BE2C (cell line): Measurements from ENCODE around the gene NCBP2.
"Not testable (repeated sequence)": the region's sequence is repeated elsewhere in the genome, so short reads cannot be mapped to it uniquely, and the experiment has no call there.

Source experiments
- DNase-seq: peaks from one replicate; pipeline ENCODE4 v3.0.0-alpha.2; 2020
- H3K27me3 ChIP-seq: fragments of 250-450 bp; sonication (Bioruptor Pico); 2 replicates; pipeline ENCODE4 v1.5.1; 2020; ENCODE audit warnings: mild to moderate bottlenecking
- H3K36me3 ChIP-seq: fragments of 250-450 bp; sonication (Bioruptor Pico); 2 replicates; pipeline ENCODE4 v1.5.1; 2020; ENCODE audit warnings: mild to moderate bottlenecking
- H3K4me1 ChIP-seq: fragments of 250-450 bp; sonication (Bioruptor Pico); 2 replicates; pipeline ENCODE4 v1.5.1; 2020
- H3K4me3 ChIP-seq: 2 replicates; pipeline ENCODE4 v1.5.1; 2011; ENCODE audit warnings: low read depth, low read length
- H3K9me3 ChIP-seq: fragments of 250-450 bp; sonication (Bioruptor Pico); 2 replicates; pipeline ENCODE4 v1.5.1; 2020
- TF ChIP-seq, protein P1 (sequence below): IDR thresholded peaks from 2 replicates; pipeline ENCODE4 v1.5.1; 2012; ENCODE audit warnings: mild to moderate bottlenecking, low read depth, low read length

The NCBP2 gene

DNA sequence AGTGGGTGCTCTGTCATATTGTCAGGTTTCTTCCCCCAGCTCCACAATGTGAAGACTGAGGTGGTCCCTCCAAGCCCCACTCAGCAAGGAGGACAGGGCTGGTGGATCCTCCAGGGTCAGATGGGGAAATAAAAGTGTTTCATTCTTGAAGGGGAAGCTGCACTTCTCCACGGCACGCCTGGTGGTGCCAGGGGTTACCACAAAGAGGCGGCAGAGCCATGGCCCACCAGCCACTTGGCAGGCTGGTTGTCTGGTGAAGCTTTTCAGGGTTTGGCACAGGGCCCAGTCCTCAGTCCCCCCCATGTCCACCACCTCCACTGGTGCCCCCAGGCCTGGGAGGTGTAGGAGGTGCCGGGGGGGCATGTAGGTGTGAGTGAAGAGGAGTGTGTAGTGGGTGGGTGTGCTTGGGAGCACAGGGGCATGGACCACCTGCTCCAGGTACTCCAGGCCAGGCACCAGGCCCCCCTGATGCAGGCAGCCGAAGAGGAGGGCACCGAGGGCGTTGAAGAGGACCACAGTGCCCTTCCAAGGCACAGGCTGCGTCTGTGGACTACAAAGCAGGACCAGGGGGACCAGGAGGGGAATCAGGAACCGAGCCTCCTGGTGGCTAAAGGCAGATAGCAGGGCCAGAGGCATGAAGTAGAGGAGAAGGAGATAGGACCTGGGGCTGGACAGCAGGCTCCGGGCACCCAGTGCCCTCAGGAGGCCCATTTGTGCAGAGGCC, 5.0 kb upstream of the NCBP2 start:
- TF ChIP-seq, protein P1, sequence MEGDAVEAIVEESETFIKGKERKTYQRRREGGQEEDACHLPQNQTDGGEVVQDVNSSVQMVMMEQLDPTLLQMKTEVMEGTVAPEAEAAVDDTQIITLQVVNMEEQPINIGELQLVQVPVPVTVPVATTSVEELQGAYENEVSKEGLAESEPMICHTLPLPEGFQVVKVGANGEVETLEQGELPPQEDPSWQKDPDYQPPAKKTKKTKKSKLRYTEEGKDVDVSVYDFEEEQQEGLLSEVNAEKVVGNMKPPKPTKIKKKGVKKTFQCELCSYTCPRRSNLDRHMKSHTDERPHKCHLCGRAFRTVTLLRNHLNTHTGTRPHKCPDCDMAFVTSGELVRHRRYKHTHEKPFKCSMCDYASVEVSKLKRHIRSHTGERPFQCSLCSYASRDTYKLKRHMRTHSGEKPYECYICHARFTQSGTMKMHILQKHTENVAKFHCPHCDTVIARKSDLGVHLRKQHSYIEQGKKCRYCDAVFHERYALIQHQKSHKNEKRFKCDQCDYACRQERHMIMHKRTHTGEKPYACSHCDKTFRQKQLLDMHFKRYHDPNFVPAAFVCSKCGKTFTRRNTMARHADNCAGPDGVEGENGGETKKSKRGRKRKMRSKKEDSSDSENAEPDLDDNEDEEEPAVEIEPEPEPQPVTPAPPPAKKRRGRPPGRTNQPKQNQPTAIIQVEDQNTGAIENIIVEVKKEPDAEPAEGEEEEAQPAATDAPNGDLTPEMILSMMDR = 0 out of 2 replicates have a peak, but pooled peaks have one; percentile 24
- H3K4me3 ChIP-seq = no peak overlapping the region
- H3K27me3 ChIP-seq = no peaks in the 10 kb centered on the region; the same call in 1 of the 2 replicates
- H3K9me3 ChIP-seq = no peaks in the 10 kb centered on the region
- DNase-seq = no peak
- H3K4me1 ChIP-seq = no peaks in the 10 kb centered on the region
- peaks cover 6% of the 10 kb centered on the region for H3K36me3 ChIP-seq

DNA sequence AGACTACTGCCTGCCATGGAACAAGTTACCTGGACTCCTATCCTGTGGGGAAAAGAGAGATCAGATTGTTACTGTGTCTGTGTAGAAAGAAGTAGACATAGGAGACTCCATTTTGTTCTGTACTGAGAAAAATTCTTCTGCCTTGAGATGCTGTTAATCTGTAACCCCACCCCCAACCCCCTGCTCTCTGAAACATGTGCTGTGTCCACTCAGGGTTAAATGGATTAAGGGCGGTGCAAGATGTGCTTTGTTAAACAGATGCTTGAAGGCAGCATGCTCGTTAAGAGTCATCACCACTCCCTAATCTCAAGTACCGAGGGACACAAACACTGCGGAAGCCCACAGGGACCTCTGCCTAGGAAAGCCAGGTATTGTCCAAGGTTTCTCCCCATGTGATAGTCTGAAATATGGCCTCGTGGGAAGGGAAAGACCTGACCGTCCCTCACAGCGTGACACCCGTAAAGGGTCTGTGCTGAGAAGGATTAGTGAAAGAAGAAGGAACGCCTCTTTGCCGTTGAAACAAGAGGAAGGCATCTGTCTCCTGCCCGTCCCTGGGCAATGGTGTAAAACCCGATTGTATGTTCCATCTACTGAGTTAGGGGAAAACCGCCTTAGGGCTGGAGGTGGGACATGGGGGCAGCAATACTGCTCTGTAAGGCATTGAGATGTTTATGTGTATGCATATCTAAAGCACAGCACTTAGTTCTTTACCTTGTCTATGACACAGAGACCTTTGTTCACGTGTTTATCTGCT, 1.9 kb upstream of the NCBP2 start:
- H3K4me3 ChIP-seq = peak overlapping the region; percentile 98
- H3K4me1 ChIP-seq, H3K27me3 ChIP-seq, H3K9me3 ChIP-seq, DNase-seq: not testable (repeated sequence)
- peaks cover 12% of the 10 kb centered on the region for H3K36me3 ChIP-seq

DNA sequence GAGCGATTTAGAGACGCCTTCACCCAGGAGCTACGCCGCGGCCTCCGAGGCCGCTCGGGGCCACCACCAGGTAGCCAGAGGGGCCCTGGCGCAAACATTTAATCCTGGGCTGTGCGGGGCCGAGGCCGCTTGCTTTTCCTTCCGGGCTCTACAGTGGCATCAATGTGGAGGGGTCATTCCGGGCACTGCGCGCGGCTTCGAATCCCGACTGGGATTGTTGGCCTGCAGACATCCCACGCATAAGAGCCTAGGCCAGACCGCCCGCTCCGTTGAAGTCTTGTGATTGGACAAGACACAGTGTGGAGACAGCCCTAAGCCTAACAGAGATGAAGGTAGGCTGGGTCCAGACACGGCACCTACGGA, 568 bp upstream of the NCBP2 start:
- Histone ChIP-seq H3K4me1 (no peaks in the 10 kb centered on the region), H3K9me3 (no peaks in the 10 kb centered on the region), H3K27me3 (no peaks in the 10 kb centered on the region), H3K4me3 (peak overlapping the region; percentile 98), H3K36me3 (peaks cover 24% of the 10 kb centered on the region)
- DNase-seq = no peak
- TF ChIP-seq, protein P1 = no peak

DNA sequence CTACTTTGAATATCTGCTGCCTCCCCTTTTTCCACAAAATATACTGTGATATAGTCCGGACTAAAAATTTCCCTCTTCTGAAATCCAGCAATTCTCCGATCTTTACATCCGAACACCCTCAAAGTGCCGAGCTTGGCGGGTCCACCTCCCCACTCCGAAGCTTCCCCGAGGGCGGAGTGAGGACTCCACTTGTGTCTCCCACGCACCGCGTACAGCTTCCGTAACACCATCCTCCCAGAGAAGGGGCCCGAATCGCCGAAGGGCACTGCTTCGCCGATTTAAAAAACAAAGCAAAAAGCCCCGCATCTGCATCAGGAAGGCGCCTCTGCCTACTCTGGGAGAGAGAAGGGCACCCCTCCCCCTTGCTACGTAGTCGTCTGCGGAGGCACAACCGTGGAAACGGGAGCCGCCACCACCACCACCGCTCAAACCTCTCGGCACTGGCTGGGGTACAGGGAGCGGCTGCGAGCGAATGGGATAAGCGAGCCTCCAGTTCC, 551 bp downstream of the NCBP2 start:
- H3K27me3 ChIP-seq = no peaks in the 10 kb centered on the region
- DNase-seq = peak; percentile 51
- TF ChIP-seq, protein P1 = no peak
- H3K36me3 ChIP-seq = peaks cover 35% of the 10 kb centered on the region
- no peaks in the 10 kb centered on the region for H3K9me3 ChIP-seq
- no peaks in the 10 kb centered on the region for H3K4me1 ChIP-seq
- peak overlapping the region; percentile 98 for H3K4me3 ChIP-seq

DNA sequence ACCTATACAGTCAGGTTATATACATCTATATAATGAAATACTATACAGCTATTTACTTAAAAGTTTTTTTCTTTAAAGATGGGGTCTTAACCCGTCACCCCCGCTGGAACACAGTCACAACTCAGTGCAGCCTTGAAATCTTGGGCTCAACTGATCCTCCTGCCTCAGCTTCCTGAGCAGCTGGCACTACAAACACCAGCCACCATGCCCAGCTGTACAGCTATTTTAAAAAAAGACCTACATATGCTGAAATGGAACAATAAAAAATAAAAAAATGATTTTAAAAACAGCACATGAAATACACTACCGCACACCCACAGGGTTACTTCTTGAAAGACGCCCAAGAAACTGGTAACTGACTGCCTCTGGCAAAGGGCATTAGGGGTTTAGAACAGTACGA, 3.8 kb downstream of the NCBP2 start:
- TF ChIP-seq, protein P1 = no peak
- Histone ChIP-seq H3K9me3 (no peaks in the 10 kb centered on the region), H3K36me3 (peaks cover 67% of the 10 kb centered on the region), H3K4me3 (no peak overlapping the region), H3K4me1 (no peaks in the 10 kb centered on the region), H3K27me3 (no peaks in the 10 kb centered on the region)
- DNase-seq = no peak

DNA sequence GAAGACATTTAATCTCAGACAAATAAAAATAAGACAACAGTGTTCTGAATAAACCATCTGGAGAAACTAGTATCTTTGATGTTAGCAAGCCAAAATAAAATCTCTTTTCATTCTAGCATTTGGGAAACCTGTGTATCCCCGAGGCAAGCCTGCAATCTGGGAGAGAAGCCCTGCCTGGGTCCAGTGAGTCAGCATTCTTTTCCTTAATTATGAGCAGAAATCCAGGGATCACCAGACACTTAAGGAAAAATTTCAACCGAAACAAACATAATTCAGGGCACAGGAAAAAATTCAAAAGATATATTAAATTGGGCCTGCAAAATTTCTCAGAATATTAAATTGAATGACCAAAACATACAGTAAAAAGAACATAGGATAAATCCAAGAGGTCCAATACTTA, 4.2 kb downstream of the NCBP2 start:
- no peak overlapping the region for H3K4me3 ChIP-seq
- H3K4me1 ChIP-seq = no peaks in the 10 kb centered on the region
- no peaks in the 10 kb centered on the region for H3K27me3 ChIP-seq
- H3K9me3 ChIP-seq = no peaks in the 10 kb centered on the region
- no peak for DNase-seq
- H3K36me3 ChIP-seq = peaks cover 67% of the 10 kb centered on the region
- TF ChIP-seq, protein P1 = no peak
